Measurements from ENCODE around the gene FGF8.
"Not testable (repeated sequence)": the region's sequence is repeated elsewhere in the genome, so short reads cannot be mapped to it uniquely, and the experiment has no call there.

FGF8 gene

GRCh38 chr10:101775273-101776160 is at the start of gene FGF8:
Gene FGF8, minus strand, starts transcription at chr10:101776114. Its CDS starts 214 bp downstream, at chr10:101775900.
- DNase-seq: no peak

GRCh38 chr10:101824736-101825135 is 48.8 kb upstream of the FGF8 start:
- no peak for DNase-seq

- DNase-seq: no peak
Measured at GRCh38 chr10:101818872-101819633, 43.1 kb upstream of the FGF8 start.

- peak; percentile 99 for DNase-seq
Measured at GRCh38 chr10:101818119-101818871, 42.4 kb upstream of the FGF8 start, which contains the start of gene OGA. Gene OGA, minus strand, starts transcription at chr10:101818444. Its CDS starts 422 bp downstream, at chr10:101818022.

- peak; percentile 29 for DNase-seq
Measured at GRCh38 chr10:101817337-101818118, 41.6 kb upstream of the FGF8 start.

GRCh38 chr10:101816913-101817336 is 41.0 kb upstream of the FGF8 start:
- no peak for DNase-seq

GRCh38 chr10:101816376-101816775 is 40.5 kb upstream of the FGF8 start:
- no peak for DNase-seq

- DNase-seq: no peak
Measured at GRCh38 chr10:101814466-101815071, 38.7 kb upstream of the FGF8 start.

GRCh38 chr10:101812606-101813005 is 36.7 kb upstream of the FGF8 start:
- no peak for DNase-seq

GRCh38 chr10:101807158-101807557 is 31.2 kb upstream of the FGF8 start:
- DNase-seq: no peak

- no peak for DNase-seq
Measured at GRCh38 chr10:101803511-101803910, 27.6 kb upstream of the FGF8 start.

- no peak for DNase-seq
Measured at GRCh38 chr10:101797403-101798059, 21.6 kb upstream of the FGF8 start.

GRCh38 chr10:101793526-101793925 is 17.6 kb upstream of the FGF8 start:
- DNase-seq: no peak

GRCh38 chr10:101789686-101790085 is 13.8 kb upstream of the FGF8 start:
- DNase-seq: no peak

GRCh38 chr10:101789231-101789630 is 13.3 kb upstream of the FGF8 start:
- DNase-seq: not testable (repeated sequence)

- DNase-seq: no peak
Measured at GRCh38 chr10:101785801-101786200, 9.9 kb upstream of the FGF8 start.

GRCh38 chr10:101784558-101784957 is 8.6 kb upstream of the FGF8 start:
- no peak for DNase-seq

GRCh38 chr10:101783736-101784118 is 7.8 kb upstream of the FGF8 start:
- DNase-seq: no peak

- DNase-seq: peak; percentile 64
Measured at GRCh38 chr10:101782811-101783735, 7.2 kb upstream of the FGF8 start, which contains the start of gene NPM3. Gene NPM3, minus strand, starts transcription at chr10:101783446. Its CDS starts 56 bp downstream, at chr10:101783390.

Data from GDM1 (cell line).